ENCODE data around the gene GLI3.

- TF ChIP-seq CTCF (IDR thresholded peaks at IDR 0.05; ENCODE audit: low read depth, low read length) (no peak), EZH2phosphoT487 (IDR thresholded peaks at IDR 0.05; ENCODE audit: low read depth) (no peak)
Measured at GRCh38 chr7:41999736-42000283, 237.2 kb downstream of the GLI3 start.

All from OCI-LY3 (cell line).